ENCODE measurements around the gene NREP.
A peak's percentile ranks its signal among the peaks of the same experiment; 100 is the strongest.
"Not testable (repeated sequence)": the region's sequence is repeated elsewhere in the genome, so short reads cannot be mapped to it uniquely, and the experiment has no call there.

NREP gene

GRCh38 chr5:111742177-111742994 lies 14.6 kb downstream of the NREP start:
- peak; percentile 56 for DNase-seq

GRCh38 chr5:111741278-111741677 lies 15.7 kb downstream of the NREP start:
- DNase-seq, result no peak

GRCh38 chr5:111739416-111739815 lies 17.6 kb downstream of the NREP start:
- DNase-seq, result no peak

GRCh38 chr5:111738118-111738517 lies 18.9 kb downstream of the NREP start:
- DNase-seq, result no peak

GRCh38 chr5:111737716-111738115 lies 19.3 kb downstream of the NREP start:
- DNase-seq, result no peak

GRCh38 chr5:111735583-111736270 lies 21.3 kb downstream of the NREP start:
- no peak for DNase-seq

GRCh38 chr5:111734597-111734996 lies 22.4 kb downstream of the NREP start:
- DNase-seq, result no peak

GRCh38 chr5:111734013-111734412 lies 23.0 kb downstream of the NREP start:
- no peak for DNase-seq

- no peak for DNase-seq
Observed at GRCh38 chr5:111733571-111733970, 23.4 kb downstream of the NREP start.

GRCh38 chr5:111731638-111732037 lies 25.4 kb downstream of the NREP start:
- no peak for DNase-seq

GRCh38 chr5:111730659-111731382 lies 26.2 kb downstream of the NREP start:
- DNase-seq, result no peak

GRCh38 chr5:111728941-111729340 lies 28.1 kb downstream of the NREP start:
- DNase-seq, result no peak

GRCh38 chr5:111726986-111727385 lies 30.0 kb downstream of the NREP start:
- no peak for DNase-seq

- DNase-seq, result no peak
Observed at GRCh38 chr5:111722140-111722539, 34.9 kb downstream of the NREP start.

- DNase-seq, result no peak
Observed at GRCh38 chr5:111720333-111720890, 36.6 kb downstream of the NREP start.

GRCh38 chr5:111719773-111720172 lies 37.2 kb downstream of the NREP start:
- DNase-seq, result no peak

- DNase-seq, result not testable (repeated sequence)
Observed at GRCh38 chr5:111716789-111717188, 40.2 kb downstream of the NREP start.

- no peak for DNase-seq
Observed at GRCh38 chr5:111707630-111708164, 49.3 kb downstream of the NREP start.

GRCh38 chr5:111706345-111706744 lies 50.6 kb downstream of the NREP start:
- DNase-seq, result no peak

GRCh38 chr5:111704452-111705085 lies 52.4 kb downstream of the NREP start:
- no peak for DNase-seq

GRCh38 chr5:111703662-111704061 lies 53.3 kb downstream of the NREP start:
- DNase-seq, result no peak

- no peak for DNase-seq
Observed at GRCh38 chr5:111699976-111700375, 57.0 kb downstream of the NREP start.
